GM19372 (cell line): ENCODE results near the gene CGRRF1.

ENCODE experiments used
- ATAC-seq: cut with Tn5 transposase; IDR thresholded peaks from one replicate; pipeline ENCODE4 v1.9.1; 2021; ENCODE audit warnings: mild to moderate bottlenecking, low read depth, moderate library complexity; ENCODE audit not compliant: unreplicated experiment

Gene CGRRF1

DNA sequence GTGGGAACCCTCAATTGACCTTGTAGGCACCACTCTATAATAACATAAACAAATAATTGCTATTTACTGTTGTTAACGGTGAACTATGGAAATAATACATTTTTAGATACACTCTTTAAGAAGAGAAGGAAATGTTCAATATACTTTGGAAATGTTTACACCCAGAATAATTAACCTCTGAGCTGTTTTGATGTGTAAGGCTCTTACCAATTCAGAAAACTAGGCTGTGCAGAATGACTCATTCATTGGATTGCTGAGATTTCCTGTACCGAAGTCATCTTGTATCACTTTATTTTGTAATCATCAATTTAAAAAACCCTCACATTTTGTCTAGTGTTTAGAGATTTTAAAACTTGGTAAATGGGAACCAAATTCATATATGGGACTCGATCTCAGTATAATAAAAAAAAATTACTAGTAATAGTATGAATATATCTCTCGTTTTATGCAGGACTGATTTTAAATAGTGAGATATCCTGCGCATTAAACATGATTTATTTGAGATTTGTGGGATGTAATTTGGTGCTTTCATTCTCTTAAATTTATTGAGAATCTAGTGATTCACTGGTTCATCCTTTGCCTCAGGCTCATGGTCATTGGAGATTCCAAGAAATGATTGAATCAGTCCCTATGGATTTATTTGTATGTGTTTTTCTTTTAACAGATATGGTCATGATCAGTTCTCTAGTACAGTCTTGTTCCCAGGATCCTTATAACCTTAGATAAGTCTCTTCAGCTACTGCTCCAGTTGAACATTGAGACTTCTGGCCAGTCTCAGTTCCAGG is 61.1 kb downstream of the CGRRF1 start:
- no peak for ATAC-seq

DNA sequence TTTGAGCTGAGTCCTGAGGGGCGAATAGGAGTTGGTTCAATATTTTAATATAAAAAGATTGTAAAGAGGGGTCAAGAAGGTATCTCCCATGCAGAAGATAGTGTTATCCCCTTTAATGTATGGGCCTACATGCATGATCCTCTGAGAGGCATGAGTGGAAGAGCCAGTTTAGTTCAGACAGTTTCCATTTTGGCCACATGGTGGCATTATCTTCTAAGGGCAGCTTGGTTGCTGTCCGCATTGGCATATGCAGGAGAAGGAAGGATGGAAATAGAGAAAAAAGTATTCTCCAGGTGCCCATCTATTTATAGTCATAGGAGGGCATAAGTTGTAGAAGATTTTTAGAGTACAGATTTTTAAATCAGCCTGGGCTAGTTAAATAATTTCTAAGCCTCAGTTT is 62.6 kb downstream of the CGRRF1 start:
- no peak for ATAC-seq

DNA sequence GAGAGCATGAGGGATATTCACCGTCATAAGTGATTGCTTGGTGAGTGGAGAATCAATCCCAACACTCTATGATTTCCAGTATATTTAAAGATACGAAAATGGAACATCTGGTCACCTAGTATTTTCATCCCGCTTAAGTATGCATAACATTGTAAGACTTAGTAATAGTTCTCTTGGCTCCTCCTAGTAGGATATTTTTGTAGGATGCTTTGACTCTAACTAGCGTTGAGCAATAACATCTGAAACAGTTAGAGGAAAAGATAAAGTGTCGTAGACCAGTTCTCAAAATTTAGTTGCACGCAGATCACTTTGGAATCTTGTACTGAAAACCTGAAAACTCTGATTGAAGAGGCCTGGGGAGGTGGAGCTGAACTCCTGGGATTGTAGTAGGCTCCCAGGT is 64.8 kb downstream of the CGRRF1 start:
- ATAC-seq, result no peak

DNA sequence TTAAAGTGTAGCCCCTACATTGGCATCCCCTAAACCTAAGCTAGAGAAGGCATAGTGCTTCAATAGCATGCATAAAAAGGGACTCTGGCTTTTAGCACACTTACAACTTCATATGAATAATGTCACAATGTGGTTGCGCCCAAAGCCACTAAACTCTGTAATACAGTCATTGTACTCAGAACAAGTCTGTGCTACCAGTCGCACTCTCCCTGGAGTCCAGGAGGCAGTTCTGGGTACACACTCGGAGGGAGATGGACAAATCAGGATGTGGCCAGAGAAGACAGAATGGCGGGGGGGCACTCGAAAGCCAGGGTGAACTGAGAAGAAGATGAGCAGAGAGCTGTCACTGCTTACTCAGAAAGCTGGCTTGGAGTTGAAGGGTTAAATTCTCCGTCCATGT is 67.8 kb downstream of the CGRRF1 start:
- ATAC-seq, result no peak

DNA sequence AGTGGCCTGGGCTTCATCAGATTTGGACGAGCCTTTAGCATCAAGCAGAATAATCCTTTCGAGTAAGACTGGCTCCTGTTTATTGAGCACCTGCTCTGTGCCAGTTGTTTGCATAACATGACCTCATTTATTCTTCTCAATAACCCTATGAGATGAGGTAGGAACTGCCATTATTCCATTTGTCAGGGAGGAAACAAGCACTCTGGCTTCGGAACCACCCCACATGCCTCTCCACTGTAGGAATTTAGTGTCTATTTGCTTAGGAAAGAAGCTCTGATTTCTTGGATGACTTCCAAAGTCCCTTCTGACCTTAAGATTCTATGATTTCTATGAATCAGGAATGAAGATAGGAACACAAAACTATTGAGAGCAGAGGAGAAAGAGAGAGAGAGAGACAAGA is 68.3 kb downstream of the CGRRF1 start:
- ATAC-seq, result no peak

DNA sequence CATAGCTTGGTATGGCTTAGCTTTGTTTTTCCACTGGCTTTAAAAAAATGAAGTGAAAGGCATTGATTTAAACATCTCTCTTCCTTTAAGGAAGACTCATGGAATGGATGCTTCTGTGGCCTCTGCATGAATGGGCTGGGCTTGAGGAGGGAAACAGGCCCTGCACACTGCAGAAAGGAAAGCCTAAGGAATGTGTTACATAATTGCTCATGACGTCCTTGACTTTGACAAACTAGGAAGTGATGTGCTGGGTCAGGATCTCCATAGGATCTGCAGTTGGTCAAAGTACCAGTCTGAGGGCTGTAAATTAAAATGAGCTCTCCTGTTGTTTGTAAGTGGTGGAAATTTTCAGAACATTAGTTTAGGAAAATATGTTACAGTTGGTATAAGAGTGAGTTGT is 69.9 kb downstream of the CGRRF1 start:
- ATAC-seq, result no peak

DNA sequence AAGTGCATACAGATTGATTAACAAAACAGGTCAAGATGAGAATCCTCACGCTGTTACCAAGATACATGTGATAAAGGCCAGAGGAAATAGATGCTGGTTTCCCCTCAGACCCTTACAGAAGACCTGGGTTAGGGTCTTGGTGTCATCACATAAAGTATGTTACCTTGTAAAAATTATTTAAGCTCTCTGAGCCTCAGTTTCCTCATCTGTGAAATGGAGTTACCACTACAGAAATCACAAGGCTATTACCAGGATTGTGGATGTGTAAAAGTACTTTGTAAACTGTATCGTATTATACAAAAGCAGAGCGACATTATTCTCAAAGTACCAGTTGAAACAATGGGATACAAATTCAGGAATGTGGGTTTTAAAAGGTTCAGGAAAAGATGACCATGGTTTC is 71.2 kb downstream of the CGRRF1 start:
- no peak for ATAC-seq

DNA sequence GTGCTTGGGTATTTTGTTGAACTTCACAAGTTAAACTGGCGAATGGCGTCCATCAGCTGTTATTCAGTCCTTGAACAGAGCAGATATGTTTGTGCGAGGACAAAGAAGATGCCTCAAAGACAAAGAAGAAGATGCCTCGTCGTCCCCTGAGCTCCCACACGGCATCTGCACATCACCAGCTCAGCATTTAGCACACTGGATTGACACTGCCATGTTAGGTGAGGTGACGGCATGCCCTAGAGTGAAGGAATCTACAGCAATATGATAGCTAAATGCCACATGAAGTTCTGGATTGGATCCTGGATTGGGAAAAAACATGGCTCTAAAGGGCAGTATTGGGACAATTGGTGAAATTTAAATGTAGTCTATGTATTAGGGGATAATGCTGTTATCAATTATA is 72.6 kb downstream of the CGRRF1 start:
- ATAC-seq, result no peak

DNA sequence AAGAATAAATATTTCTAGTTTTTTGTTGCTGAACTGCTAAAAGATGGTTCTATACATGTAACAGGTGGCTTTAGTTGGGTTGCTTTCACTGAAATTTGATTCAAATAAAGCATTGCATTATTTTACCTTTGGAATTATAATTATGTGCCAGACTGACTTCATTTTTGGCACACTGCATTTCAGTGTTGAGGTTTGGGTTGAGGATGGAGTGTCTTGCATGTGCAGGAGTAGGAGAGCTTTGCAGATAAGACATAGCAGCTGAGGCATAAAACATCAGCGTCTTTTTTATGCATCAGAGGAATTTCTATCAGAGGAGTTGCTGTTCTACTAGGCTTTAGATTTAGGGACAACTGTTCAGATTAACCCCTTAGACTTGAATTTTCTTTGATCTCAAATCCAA is 74.4 kb downstream of the CGRRF1 start:
- ATAC-seq, result no peak

DNA sequence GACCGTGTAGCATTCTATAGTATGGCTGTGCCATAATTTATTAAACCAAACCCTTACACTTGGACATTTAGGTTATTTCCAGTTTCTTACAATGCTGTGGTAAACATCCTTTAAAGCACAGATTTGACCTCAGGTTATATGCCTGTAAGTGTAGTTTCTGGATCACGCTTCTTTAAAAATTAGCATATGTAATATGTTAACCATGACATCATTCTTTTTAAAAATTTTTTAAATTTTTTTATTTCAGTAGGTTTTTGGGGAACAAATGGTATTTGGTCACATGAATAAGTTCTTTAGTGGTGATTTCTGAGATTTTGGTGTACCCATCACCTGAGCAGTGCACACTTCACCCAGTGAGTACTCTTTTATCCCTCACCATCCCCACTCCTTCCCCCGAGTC is 75.5 kb downstream of the CGRRF1 start:
- ATAC-seq, result no peak
